GM15510 (cell line): ENCODE measurements around the gene GAGE13.
"Not testable (repeated sequence)": the region's sequence is repeated elsewhere in the genome, so short reads cannot be mapped to it uniquely, and the experiment has no call there.

Experiments used
- POLR2A ChIP-seq: IDR thresholded peaks from 3 replicates; pipeline ENCODE4 v1.6.1; 2011; ENCODE audit warnings: borderline replicate concordance; ENCODE audit not compliant: insufficient read length; ENCODE audit errors: extremely low read depth

GAGE13 gene, protein sequence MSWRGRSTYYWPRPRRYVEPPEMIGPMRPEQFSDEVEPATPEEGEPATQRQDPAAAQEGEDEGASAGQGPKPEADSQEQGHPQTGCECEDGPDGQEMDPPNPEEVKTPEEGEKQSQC

DNA sequence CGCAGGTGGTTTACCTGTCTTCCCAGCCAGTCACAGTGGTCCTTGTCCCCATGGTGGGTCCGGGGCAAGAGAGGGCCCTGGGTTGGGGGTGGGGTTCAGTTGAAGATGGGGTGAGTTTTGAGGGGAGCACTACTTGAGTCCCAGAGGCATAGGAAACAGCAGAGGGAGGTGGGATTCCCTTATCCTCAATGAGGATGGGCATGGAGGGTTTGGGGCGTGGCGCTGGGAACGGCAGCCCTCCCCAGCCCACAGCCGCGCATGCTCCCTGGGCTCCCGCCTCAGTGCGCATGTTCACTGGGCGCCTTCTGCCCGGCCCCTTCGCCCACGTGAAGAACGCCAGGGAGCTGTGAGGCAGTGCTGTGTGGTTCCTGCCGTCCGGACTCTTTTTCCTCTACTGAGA is at the start of gene GAGE13:
GAGE13 (plus strand) TSS at position 301 of the 400 bp plus-strand sequence. CDS start 1,156 bp downstream, outside the sequence.
- not testable (repeated sequence) for TF ChIP-seq POLR2A

GRCh38 chrX:49282647-49283011 is 48.8 kb upstream of the GAGE13 start:
- TF ChIP-seq POLR2A: no peak

DNA sequence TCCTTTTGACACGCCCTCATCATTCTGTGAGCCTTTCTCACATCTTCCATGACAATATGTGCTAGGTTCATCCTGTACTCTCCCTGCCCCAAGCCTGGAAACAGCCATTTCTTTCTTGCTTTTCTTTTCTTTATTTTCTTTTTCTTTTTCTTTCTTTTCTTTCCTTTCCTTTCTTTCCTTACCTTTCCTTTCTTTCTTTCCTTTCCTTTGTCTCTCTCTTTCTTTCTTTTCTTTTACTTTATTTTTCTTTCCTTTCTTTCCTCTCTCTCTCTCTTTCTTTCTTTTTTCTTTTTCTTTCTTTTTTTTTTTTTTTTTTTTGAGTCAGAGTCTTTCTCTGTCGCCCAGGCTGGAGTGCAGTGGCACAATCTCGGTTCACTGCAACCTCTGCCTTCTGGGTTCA is 47.2 kb upstream of the GAGE13 start:
- no peak for TF ChIP-seq POLR2A

DNA sequence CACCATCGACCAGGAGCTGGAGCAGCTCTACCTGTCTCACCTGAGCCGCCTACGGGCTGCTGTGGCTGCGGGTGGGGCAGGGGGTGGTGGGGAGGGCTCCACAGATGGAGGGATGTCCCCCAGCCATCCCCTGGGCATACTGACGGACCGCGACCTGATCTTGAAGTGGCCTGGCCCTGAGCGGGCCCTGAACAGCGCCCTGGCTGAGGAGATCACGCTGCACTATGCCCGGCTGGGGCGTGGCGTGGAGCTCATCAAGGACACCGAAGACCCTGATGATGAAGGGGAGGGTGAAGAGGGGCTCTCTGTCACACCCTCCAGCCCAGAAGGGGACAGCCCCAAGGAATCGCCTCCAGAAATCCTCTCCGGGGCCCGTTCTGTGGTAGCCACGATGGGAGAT is 45.2 kb upstream of the GAGE13 start:
- no peak for TF ChIP-seq POLR2A

- TF ChIP-seq POLR2A: no peak
Observed at GRCh38 chrX:49286581-49286980, 44.8 kb upstream of the GAGE13 start.

GRCh38 chrX:49287665-49288064 is 43.7 kb upstream of the GAGE13 start:
- TF ChIP-seq POLR2A: no peak

DNA sequence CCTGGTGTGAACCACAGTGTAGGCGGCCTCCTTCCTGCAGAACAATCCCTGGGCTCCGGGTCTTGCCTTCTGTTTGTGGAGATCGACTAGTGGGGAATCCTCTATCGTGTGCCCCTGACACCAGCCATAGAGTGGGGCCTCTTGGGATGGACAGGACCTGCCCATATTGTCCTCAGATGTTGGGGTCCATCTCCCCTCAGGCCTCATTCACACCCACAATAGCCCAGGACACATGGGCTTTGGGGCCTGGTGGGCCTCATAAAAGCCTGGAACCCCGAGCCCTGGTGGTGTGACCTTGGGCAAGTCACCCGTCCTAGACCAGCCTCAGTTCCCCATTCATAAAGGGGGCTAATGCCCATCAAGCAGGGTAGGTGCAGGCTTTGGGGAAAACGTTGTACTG is 41.2 kb upstream of the GAGE13 start:
- no peak for TF ChIP-seq POLR2A

DNA sequence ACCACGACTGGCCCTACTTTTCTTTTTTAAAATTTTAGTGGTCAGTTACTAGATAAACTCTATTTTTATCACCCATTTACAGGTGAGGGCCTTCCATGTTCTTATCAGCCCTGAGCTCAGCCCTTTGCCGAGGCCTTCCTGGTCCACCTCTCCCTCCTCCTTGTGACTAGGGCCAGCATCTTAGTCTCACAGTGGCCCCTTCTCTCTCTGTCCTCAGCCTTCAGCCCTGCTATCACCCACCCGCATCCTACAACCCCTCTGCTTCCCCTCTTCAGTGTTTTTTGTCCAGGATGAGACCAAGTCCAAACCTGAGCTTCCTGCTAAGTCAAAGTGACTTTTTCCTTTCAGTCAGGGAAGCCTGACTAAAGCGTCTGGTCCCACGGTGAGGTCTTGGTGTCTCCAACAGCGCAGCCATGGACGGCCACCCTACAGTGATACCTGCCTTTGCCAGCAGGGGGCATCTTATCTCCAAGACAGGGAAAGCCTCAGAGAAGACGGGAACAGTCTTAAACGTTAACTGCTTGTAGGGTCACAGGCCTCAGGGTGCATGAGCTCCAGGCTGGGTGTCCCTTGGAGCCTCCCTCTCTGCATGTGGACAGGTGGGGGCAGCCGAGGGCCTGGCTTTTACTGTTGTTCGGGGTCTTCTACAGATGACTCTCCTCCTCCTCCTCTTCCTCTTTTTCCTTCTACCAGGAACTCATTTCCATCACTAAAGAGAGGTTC is 39.6 kb upstream of the GAGE13 start:
- no peak for TF ChIP-seq POLR2A

DNA sequence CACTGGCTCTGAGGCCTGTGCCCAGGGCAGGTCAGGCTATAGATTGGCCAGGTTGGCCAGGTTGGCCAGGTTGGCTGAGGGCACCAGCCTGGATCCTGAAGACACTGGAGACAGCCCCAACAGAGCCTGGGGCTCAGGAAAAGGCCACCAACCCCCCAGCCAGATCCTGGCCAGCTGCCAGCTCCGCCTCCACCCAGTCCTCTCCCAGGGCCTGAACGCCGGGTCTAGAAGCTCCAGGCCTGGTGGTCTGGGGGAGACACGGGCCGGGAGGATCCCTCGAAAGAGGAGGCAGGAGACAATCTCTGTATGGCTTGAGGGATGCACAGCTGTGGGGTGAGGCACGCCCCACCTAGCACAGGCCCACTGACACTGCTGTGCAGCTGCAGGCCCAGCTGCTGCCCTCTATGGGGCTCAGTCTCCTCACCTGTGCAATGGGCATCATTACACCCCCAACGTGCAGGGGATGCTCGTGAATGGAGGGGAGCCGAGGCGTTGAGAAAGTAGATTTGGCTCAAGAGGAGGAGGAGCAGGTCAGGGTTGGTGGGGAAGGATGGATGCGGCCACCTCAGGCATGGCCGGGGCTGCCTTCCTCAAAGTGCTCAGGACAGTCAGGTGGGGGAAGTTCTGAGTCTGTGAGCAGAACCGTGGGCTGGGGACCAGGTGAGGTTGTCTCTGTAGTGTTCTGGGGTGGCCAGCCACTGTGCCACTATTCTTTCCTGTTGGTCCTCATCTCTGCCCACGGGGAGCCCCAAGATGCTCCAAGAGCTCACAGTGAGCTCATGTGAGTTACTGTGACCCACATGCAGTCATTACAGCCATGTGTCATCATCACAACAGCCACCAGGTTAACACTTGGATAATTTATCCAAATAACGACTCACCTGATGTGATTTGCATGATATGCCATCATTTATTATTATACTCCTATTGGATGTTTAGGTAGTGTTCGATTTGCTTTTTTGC is 38.7 kb upstream of the GAGE13 start:
- TF ChIP-seq POLR2A: no peak

DNA sequence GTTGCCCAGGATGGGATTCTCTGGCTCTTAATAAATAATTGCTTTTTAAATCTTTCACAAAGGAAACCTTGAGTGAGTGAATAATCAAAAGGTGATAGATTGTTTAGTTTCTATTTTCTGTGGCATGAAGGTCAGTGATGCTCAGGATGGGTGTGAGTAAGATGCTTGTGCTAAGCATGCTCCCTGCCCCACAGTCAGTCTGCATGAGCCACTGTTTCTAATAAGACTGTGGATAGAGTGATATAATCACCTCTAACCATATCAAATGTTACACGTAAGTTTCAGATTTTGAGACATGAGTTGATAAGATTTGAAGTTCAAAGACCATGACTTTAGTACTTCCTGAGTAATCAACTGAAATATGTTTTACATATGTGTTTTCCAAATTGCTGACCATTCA is 30.7 kb upstream of the GAGE13 start:
- no peak for TF ChIP-seq POLR2A

GRCh38 chrX:49303346-49303745 is 28.0 kb upstream of the GAGE13 start, which contains the start of gene GAGE10:
Gene GAGE10 (plus strand): TSS chrX:49303646. CDS start chrX:49304860, 1,214 bp downstream.
- no peak for TF ChIP-seq POLR2A

DNA sequence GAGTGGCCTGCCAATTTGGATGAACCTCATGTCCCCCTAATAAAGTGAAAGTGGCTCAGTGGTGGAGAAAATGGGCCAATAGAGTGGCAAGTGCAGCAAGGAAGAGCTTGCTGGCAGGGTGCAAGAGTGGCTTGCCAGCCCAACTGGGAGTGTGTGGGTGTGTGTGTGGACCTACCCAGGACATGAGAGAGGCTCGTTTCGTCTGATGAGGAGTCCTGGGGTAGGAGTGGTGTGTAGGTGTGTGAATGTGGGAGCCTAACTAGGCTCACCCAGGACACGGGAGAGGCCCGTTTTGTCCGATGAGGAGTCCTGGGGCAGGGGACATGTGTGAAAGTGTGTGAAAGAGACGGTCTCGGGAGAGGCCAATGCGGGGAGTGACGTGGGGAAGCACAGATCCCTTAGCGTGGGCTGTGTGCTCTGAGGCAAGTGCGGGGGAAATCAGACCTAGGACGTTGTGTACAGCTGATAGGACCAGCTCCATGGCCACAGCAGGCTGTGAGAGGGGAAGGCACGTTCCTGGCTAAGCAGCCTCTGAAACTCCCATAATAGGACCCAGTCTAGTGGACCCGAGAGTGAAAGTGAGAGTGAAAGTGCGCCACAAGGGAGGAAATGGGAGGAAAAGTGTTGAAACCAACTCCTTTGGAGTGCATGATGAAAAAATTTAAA is 22.6 kb upstream of the GAGE13 start:
- no peak for TF ChIP-seq POLR2A

DNA sequence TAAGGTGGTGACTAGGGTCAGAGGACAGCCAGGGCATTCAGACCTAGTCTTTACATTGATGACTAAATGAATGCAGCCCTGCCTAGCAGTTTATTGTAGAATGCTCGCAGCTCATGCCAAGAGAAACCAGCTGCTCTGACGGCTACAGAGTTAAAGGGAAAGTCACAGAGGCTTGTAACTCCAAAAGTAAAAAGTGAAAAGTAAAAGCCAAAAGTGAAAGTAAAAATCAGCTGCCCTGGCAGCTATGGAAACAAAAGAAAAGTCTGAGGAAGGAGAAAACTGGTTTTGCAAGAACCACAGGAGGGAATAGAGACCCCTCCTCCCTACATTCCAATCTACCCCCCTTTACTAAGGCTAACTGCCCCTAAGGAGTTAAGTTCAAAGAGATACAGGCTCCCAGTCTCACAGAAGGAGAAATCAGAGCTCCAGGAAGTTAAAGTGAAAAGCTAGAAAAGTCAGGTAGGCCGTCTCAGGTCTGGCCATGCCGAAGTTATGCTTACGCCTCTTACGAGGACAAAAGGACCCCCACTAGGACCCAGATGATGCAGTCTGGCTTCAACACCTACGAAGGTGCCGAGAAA is 21.9 kb upstream of the GAGE13 start:
- no peak for TF ChIP-seq POLR2A

GRCh38 chrX:49310371-49310770 is 21.0 kb upstream of the GAGE13 start:
- no peak for TF ChIP-seq POLR2A
